H1 (cell line): Measurements from ENCODE around the gene GPX7. TPM values are rescaled to one million over a fixed set of nuclear protein-coding genes. Genes with fewer than 3 reads are reported as not detected.

Experiments
- BRCA1 ChIP-seq: IDR thresholded peaks from 2 replicates; pipeline ENCODE4 v1.6.1; 2012; ENCODE audit warnings: low read depth, low read length, improper control_type of control experiment
- CBX5 ChIP-seq: fragments of 300-800, 300-1000 bp; sonication (generic); IDR thresholded peaks from 2 replicates; pipeline ENCODE4 v1.7.1; 2016; ENCODE audit warnings: antibody characterized with exemption, low read length, low read depth
- CEBPB ChIP-seq: IDR thresholded peaks from 2 replicates; pipeline ENCODE4 v1.6.1; 2012; ENCODE audit warnings: low read depth, low read length
- CHD1 ChIP-seq: IDR thresholded peaks from 2 replicates; pipeline ENCODE4 v1.6.1; 2012; ENCODE audit warnings: low read depth, low read length, improper control_type of control experiment
- CTBP2 ChIP-seq: IDR thresholded peaks from 2 replicates; pipeline ENCODE4 v1.7.0; 2011; ENCODE audit warnings: borderline replicate concordance, mild to moderate bottlenecking, moderate library complexity, mixed read lengths, low read length; ENCODE audit not compliant: insufficient read depth, insufficient read length
- EGR1 ChIP-seq: IDR thresholded peaks from 2 replicates; pipeline ENCODE4 v1.6.1; 2011; ENCODE audit warnings: low read depth, low read length, borderline replicate concordance
- EP300 ChIP-seq, 2 experiments: IDR thresholded peaks; 1 replicate in 1 of 2; 2 replicates in 1 of 2; pipeline ENCODE4 v1.6.1; 2011 to 2012; ENCODE audit warnings: low read depth in 2 of 2, low read length in 2 of 2, mild to moderate bottlenecking in 2 of 2, borderline replicate concordance in 1 of 2, inconsistent platforms in 1 of 2, moderate library complexity in 1 of 2
- JUN ChIP-seq: IDR thresholded peaks from 2 replicates; pipeline ENCODE4 v1.6.1; 2011; ENCODE audit warnings: low read depth, mild to moderate bottlenecking, improper control_type of control experiment, low read length
- JUND ChIP-seq: IDR thresholded peaks from 2 replicates; pipeline ENCODE4 v1.6.1; 2011; ENCODE audit warnings: mild to moderate bottlenecking, improper control_type of control experiment, low read length
- KDM1A ChIP-seq: fragments of 200-600, 300-600 bp; sonication (generic); IDR thresholded peaks from 2 replicates; pipeline ENCODE4 v1.7.1; 2016; ENCODE audit warnings: mild to moderate bottlenecking, low read length, borderline replicate concordance
- KDM4A ChIP-seq: IDR thresholded peaks from one replicate; pipeline ENCODE4 v1.7.1; 2012; ENCODE audit warnings: low read depth, mild to moderate bottlenecking, moderate library complexity, low read length, inconsistent platforms; ENCODE audit not compliant: severe bottlenecking
- KDM5A ChIP-seq: fragments of 200-600 bp; IDR thresholded peaks from 2 replicates; pipeline ENCODE4 v1.7.1; 2012; ENCODE audit warnings: mild to moderate bottlenecking, low read length, inconsistent platforms, mixed read lengths
- MAFK ChIP-seq: IDR thresholded peaks from 2 replicates; pipeline ENCODE4 v1.6.1; 2012; ENCODE audit warnings: low read depth, mild to moderate bottlenecking, improper control_type of control experiment, low read length
- RAD21 ChIP-seq, 2 experiments: IDR thresholded peaks in 1 of 2; conservative IDR thresholded peaks in 1 of 2; 2 replicates each; pipeline ENCODE4 v1.6.1; 2011; ENCODE audit warnings: low read depth in 2 of 2, low read length in 2 of 2, improper control_type of control experiment in 1 of 2, inconsistent platforms in 1 of 2, mild to moderate bottlenecking in 1 of 2, moderate library complexity in 1 of 2
- RFX5 ChIP-seq: IDR thresholded peaks from 2 replicates; pipeline ENCODE4 v1.6.1; 2011; ENCODE audit warnings: low read depth, low read length, improper control_type of control experiment, borderline replicate concordance
- RXRA ChIP-seq: IDR thresholded peaks from 2 replicates; pipeline ENCODE4 v1.6.1; 2011; ENCODE audit warnings: low read depth, mild to moderate bottlenecking, low read length, moderate library complexity; ENCODE audit not compliant: insufficient read depth
- SP1 ChIP-seq: IDR thresholded peaks from 2 replicates; pipeline ENCODE4 v1.6.1; 2011; ENCODE audit warnings: low read depth, low read length
- SP2 ChIP-seq: IDR thresholded peaks from 2 replicates; pipeline ENCODE4 v1.6.1; 2012; ENCODE audit warnings: mild to moderate bottlenecking, low read length, inconsistent platforms
- SUZ12 ChIP-seq: fragments of 200-600 bp; sonication (generic); IDR thresholded peaks from 2 replicates; pipeline ENCODE4 v1.6.1; 2012; ENCODE audit warnings: mild to moderate bottlenecking, inconsistent platforms, low read length, moderate library complexity, mixed read lengths
- YY1 ChIP-seq: IDR thresholded peaks from 2 replicates; pipeline ENCODE4 v1.6.1; 2011; ENCODE audit warnings: low read depth, mild to moderate bottlenecking, low read length
- polyA plus RNA-seq, 7 experiments: library from polyadenylated mRNA; depleted of rRNA in 3 of 7; stranded (reverse) in 5 of 7; unstranded in 2 of 7; fragments of >200 nt in 5 of 7; fragments of 200-250 nt in 2 of 7; gene quantifications; 1 replicate in 5 of 7; 2 replicates in 1 of 7; 4 replicates in 1 of 7; pipeline versions ENCODE4 v1.2.1 to v1.2.3, GENCODE V29; 2011 to 2013; ENCODE audit warnings: missing spikeins in 2 of 7, mixed read lengths in 2 of 7
- total RNA-seq: library from RNA; stranded (reverse); fragmentation: NEBNext Ultra II Directional; extraction: Animal tissue kit (Norgen Biotek cat#: 25700); gene quantifications from 2 replicates; pipeline ENCODE4 v1.2.1, GENCODE V29; 2021
- TF ChIP-seq, protein P1 (sequence below): IDR thresholded peaks from 2 replicates; pipeline ENCODE4 v1.6.1; 2011; ENCODE audit warnings: low read length, improper control_type of control experiment
- TF ChIP-seq, protein P2 (sequence below): IDR thresholded peaks from 2 replicates; pipeline ENCODE4 v1.6.1; 2012; ENCODE audit warnings: inconsistent platforms

Gene GPX7
- total and polyA plus RNA-seq, 2 of the 8 experiments (the other 6 are each of a cell fraction or from before 2014, with no cell fraction given): 13.0 to 37.5 TPM

DNA sequence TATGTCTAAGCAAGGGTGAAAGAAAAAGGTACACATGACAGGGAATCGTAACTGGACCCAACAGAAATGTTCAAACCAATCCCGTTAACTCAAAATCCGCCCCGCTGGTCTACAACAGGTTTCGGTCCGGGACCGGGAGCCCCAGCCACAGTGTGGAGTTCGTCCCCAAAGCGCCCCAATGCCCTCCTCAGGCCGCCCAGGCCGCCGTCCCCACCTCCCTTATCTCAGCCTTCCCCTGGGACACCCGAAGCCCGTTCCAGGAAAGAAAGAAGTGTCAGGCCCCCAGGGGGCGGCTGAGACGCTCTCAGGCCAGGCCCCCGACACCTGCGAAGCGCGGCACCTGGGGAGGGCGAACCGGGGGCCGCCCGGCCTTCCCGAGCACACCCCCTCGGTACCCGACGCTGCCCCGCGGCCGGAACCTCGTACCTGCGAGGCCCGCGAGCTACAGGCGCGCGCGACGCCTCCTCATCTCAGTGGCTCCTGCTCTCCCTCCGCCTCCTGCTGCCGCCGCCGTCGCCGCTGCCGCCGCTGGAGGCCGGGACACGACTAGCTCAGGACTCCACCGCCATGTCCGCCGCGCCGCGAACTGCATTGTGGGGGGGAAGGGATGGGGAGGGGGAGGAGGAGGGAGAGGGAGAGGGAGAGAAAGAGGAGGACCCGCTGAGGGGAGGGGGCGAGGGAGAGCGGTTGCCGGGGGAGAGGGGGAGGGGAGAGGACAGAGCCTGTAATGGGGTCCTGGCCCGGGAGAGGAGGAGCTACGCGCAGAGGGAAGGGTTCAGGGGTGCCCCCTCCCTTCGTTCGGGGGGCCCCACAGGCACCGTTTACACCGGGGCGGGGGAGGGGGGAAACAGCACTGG is 49.4 kb upstream of the GPX7 start, which contains the start of gene TUT4 (continued):
- TF ChIP-seq, protein P1, sequence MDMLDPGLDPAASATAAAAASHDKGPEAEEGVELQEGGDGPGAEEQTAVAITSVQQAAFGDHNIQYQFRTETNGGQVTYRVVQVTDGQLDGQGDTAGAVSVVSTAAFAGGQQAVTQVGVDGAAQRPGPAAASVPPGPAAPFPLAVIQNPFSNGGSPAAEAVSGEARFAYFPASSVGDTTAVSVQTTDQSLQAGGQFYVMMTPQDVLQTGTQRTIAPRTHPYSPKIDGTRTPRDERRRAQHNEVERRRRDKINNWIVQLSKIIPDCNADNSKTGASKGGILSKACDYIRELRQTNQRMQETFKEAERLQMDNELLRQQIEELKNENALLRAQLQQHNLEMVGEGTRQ: no peak
- TF ChIP-seq CHD1 (no peak), MAFK (no peak), CBX5 (no peak), RAD21 (IDR thresholded peaks at IDR 0.05 in 1 of 2, conservative IDR thresholded peaks at IDR 0.05 in 1 of 2; ENCODE audit: low read depth in 2 of 2, low read length in 2 of 2) (peak; percentile 4 to 16; a peak in 2 of 4 replicates), JUND (0 out of 2 replicates have a peak, but pooled peaks have one; percentile 3), CEBPB (no peak), SP2 (no peak), YY1 (peak; percentile 74; the same call in 1 of the 2 replicates), SUZ12 (no peak), SP1 (no peak), BRCA1 (no peak), EP300 (IDR thresholded peaks at IDR 0.05; ENCODE audit: borderline replicate concordance in 1 of 2, low read depth in 2 of 2, low read length in 2 of 2) (no peak), EGR1 (peak; percentile 35; the same call in 1 of the 2 replicates), JUN (no peak), KDM1A (peak; percentile 73; the same call in 1 of the 2 replicates), KDM5A (no peak), CTBP2 (peak; percentile 44), RFX5 (no peak), RXRA (no peak), KDM4A (peak; percentile 75)
- TF ChIP-seq, protein P2, sequence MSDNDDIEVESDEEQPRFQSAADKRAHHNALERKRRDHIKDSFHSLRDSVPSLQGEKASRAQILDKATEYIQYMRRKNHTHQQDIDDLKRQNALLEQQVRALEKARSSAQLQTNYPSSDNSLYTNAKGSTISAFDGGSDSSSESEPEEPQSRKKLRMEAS: peak; percentile 30
